GM18873 (cell line): ENCODE measurements around the gene TM4SF4.
A peak's percentile ranks its signal among the peaks of the same experiment; 100 is the strongest.

ENCODE experiments used
- ATAC-seq: cut with Tn5 transposase; IDR thresholded peaks from one replicate; pipeline ENCODE4 v1.9.1; 2021; ENCODE audit warnings: mild to moderate bottlenecking, moderate library complexity, moderate number of reproducible peaks; ENCODE audit not compliant: unreplicated experiment, low FRiP score

The TM4SF4 gene

DNA sequence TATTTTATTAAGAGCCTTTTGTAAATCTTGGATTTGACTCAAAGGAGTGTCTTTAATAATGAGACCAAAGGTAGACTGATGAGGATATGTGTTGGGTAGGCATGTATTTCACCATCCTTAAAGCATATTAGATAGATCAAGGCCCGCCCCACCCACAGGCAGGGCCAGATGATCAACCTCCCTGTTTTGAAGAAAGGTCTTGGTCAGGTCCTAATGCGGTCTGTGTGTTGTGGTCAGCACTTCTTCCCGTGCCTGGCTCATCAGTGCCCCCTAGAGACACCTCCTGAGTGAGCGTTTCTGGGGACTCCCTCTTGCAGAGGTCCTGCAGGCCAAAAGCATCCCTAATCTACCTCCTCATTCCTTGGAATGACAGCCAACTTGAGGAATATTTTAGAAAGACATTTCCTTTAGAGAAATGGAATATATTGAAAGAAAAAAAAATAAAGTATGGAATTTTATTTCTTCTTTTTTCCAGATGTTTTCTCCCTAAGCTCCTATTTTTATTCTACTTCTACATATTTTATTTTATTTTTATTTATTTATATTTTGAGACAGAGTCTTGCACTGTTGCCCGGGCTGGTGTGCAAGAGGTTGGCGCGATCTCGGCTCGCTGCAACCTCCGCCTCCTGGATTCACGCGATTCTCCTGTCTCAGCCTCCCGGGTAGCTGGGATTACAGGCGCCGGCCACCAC is 6.0 kb downstream of the TM4SF4 start:
- peak; percentile 88 for ATAC-seq

DNA sequence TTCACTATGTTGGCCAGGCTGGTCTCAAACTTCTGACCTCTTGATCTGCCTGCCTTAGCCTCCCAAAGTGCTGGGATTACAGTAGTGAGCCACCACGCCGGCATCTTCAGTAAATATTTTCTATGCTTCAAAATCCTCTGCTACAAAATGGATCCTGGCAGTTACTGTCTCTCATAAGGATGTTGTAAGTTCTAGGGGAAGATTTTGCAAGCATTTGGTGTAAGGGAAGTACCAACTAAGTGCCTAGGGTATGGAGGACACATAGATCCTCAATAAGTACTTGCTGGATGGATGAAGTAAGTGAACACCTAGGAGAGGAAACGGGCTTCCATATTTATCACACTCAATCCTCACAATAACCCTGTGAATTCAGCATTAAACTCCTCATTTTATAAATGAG is 6.6 kb downstream of the TM4SF4 start:
- ATAC-seq, result no peak

DNA sequence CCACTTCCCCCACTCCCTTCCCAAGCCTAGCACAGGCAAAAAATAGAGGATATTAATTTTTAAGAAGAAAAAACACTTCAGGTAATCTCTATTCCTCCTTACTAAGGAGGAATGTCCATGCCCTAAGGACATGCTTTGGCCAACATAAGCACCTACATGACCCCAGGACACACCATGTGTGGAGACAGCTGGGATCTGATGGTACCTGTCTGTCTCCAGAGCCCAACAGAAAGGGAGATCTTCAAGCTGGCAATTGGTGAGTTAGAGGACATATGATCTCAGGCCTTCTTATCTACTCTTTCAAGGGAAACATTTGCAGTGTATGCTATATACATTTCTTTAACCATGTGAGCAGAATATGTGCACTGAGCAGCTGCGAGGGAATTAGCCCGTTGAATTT is 7.0 kb downstream of the TM4SF4 start:
- ATAC-seq, result no peak

DNA sequence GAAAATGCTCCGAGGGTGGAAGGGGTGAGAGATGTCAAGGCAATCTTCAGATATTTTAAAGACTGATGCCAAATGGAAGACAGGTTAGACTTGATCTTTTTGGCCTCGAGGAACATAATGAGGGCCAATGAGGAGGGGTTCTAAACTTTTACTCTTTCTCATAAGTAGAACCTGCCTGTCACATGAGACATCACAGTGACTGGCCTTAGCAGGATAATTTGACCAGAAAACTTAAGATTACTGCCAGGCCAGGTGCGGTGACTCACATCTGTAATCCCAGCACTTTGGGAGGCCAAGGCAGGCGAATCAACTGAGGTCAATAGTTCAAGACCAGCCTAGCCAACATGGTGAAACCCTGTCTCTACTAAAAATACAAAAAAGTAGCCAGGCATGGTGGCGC is 12.2 kb downstream of the TM4SF4 start:
- ATAC-seq, result no peak

DNA sequence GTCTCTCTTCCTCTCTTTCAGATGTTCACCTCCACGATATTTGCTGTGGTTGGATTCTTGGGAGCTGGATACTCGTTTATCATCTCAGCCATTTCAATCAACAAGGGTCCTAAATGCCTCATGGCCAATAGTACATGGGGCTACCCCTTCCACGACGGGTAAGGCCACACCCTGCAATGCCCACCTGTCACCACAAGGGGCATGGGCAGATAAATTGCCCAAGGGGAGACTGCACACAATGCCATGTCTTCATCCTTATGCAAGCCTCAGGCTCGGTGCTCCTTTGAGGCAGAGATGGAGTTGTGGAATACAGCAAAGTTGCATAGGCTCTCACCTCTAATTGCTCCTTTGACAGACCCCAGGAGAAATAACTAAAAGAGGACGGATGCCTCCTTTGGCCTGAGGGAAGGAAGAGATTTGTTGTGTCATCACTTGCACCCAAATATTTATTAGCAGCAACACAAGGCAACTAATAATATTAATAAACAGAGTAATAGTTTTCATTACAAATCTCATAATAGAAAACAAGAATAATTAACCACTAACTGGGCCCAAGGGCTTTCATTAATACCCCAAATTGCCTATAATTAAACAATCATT is 13.2 kb downstream of the TM4SF4 start:
- no peak for ATAC-seq

DNA sequence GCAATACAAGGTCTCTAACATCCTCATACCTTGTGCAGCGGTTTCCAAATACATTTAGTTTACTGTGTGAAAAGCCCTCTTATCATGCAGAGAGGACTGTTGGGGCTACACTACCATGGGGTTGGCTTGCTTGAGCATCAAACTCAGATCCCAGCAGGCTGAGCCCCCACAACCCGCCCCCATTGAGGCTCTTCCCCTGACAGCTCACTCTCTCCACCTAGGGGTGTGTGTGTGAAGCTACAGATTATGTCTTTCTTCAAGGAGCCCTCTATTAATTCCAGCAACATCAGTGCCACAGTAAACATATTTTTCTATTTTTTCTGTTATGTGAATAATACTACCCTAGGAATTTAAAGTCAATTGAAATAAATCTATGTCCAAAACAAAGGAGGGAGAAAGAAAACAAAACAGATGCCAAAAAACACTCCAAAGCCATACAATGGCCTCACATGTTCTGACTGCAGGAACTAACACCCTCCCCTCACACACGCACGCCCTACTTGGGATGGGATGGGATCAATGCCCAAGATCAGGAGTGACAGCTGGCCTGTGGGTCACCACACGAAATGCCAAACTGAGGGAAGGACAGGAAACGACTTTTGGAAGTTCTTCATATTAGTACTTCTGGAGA is 14.7 kb downstream of the TM4SF4 start:
- no peak for ATAC-seq

DNA sequence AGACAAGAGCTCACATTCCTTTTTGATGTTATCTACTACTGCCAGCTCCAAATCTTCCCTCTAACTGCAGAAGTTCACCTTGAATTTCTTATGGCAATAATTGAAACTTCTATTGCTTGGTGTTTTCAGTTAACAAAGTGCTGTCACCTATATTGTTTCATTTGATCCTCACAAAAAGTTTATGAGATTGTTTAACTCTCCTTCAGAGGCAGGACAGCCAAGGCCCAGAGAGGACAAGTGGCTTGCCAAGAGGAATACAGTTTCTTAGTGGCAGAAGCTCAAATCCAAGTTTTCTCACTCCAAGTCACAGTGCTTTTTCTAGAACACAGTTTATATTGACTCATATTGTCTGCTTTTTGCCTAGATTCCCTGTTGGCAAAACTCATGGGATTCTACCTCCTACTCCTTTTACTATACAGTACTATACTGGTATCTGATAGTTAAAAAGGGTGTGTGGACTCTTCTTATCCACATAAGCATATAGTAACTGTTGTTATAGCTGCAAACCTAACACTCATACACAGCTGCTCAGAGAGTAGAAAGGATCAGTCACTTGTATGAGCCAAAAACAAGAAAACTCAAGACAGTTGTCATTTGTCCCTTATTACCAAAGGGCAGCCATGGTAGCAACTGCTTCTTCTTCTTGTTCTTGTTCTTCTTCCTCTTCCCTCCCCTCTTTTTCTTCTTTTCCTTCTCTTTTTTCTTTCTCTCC is 15.9 kb downstream of the TM4SF4 start:
- ATAC-seq, result no peak

DNA sequence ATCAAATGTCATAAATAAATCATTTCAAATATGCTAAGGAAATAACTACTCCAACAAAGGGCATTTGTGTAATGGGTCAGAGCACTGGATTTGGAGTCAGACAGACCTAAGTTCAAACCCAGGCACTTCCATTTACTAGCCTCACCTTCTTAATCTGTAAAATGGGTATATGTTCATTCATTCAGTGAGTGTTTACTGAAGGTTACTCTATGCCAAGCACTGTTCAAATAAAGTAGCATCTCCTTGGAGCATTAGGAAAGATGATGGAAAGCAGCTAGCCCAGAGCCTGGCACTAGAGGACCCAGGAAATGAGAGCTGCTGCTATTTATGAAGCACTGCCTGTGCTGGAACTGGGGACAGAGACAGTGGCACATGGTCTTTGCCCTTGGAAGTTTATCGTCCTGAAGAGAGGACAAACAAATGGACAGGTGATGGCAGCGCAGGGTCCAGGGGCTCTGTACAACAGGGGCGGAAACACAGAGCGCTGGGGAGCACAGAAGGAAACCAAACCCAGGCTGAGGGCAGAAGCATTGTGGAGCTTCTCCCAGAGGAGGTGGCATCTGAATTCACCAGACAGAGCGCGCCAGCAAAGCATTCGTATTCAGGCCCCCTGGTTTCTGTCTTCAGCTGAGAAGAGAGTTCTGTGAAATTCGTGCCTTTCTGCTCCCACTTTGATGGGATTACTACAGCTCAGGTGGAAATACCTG is 19.0 kb downstream of the TM4SF4 start:
- no peak for ATAC-seq

DNA sequence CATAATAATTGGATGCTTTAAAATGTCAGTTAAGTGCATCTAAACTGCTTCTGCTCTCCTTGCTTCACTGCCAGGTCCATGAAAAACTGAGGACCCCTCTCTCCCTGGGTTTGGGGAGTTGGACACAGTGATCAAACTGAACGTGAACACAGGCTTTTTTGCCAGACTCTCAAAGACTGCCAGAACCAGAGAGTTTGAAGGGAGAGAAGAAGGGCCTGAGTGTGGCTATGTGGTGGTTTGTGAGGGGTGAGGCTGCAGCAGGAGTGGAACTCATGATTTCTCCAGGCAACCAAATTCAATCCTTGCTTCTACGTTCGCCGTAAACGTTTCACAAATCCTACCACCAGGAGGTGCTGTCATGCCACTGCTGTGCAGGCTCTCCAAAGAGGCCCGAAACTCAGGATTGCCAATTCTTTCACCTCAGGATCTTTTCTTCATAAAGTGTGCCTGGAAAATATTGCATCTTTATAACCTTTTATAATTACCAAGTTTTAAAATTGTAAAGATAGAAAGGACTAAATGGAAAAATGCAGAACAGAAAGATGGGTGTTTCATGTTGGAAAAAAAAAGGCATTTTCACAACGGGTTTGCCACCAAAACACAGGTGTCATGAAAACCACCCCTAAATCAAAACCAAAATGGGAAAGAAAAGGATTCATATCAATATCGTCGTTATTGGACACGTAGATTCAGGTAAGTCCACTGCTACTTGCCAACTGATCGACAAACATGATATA is 19.7 kb downstream of the TM4SF4 start:
- no peak for ATAC-seq

DNA sequence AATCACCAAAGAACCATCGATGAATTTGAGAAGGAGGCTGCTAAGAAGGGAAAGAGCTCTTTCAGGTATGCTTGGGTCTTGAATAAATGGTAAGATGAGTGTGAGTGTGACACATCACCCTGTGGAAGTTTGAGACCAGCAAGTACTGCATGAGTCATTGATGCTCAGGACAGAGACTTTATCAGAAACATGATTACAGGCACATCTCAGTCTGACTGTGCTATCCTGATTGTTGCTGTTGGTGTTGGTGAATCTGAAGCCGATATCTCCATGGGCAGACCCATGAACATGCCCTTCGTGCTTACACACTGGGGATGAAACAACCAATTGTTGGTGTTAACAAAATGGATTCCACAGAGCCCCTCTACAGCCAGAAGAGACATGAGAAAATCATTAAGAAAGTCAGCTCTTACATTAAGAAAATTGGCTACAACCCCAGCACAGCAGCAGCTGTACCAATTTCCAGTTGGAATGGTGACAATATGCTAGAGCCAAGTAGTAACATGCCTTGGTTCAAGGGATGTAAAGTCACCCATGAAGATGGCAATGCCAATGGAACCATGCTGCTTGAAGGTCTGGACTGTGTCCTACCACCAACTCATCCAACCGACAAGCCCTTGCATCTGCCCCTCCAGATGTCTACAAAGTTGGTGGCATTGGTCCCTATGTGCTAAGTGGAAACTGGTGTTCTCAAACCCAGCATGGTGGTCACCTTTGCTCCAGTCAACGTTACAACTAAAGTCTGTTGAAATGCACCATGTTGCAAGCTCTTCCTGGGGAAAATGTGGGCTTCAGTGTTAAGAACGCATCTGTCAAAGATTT is 20.5 kb downstream of the TM4SF4 start:
- no peak for ATAC-seq

DNA sequence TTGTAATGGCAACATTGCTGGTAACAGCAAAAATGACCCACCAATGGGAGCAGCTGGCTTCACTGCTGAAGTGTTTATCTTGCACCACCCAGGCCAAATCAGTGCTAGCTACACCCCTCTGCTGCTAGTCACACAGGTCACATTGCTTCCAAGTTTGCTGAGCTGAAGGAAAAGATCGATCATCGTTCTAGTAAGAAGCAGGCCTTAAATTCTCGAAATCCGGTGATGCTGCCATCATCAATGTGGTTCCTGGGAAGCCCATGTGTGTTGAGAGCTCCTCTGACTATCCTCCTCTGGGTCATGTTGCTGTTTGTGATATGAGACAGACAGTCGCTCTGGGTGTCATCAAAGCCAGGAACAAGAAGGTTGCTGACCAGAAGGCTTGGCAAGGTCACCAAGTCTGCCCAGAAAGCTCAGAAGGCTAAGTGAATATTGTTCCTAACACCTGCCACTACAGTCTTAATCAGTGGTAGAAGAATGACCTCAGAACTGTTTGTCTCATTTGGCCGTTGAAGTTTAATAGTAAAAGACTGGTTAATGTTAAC is 21.2 kb downstream of the TM4SF4 start:
- ATAC-seq, result no peak

DNA sequence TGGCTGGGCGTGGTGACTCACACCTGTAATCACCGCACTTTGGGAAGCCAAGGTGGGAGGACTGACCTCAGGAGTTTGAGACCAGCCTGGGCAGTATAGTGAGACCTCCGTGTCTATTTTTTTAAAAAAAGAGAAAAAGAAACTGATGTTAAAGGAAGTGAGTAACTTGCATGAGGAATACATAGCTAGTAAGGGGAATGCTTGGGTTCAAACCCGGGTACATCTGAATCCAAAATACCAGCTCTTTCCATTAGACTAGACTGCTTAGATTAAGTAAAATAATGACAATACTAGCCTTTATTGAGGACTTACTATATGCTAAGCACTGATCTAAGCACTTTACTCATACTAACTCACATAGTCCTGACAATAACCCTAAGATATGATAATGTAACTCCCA is 22.4 kb downstream of the TM4SF4 start:
- no peak for ATAC-seq

DNA sequence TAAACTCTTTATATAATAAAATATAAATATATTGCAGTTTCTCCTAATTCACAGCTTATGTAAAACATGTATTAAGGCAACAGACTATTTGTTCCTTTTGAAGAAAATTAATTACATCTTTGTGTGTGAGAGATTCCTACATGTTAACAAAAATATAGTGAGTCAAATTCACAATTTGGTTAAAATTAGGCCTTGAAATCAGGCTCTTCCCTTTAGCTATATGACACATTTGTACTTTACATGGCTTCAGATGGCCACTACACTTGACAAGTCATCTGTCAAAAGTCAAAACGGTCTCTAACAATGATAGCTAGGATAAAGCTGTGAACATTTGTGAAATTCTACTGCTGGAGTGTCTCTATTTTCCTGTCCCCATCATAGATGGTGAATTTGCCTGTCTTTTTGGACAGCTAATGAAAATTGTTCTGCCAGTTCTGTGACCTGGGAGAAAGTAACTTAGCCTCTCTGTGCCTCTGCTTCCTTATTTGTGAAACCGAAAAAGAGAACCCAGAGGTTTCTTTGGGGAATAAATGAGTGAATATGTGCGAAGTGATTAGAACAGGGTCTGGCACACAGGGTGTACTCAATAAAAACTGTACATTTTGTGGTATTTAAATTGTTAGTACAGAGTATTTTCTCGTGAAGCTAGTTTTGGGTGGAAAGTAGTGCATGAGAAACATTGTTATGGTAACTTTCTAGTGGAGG is 23.6 kb downstream of the TM4SF4 start:
- ATAC-seq, result no peak

DNA sequence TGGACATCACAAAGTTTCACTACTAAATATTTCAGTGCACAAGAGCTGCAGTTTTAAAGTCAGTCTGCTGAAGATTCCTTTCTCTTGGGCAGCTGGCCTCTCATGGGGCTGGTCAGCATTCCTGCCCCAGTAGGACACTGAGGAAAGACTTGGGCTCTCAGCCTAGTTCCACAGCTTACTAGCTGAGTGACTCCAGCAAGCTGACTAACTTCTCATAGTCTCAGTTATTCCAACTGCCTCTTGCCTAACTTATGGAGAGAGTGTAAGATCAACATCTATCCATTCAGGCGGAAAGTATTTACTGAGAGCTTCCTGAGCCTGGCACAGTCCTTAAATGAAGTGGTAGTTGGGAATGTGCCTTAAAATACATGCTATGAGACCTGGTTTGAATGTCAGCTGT is 27.0 kb downstream of the TM4SF4 start:
- no peak for ATAC-seq

DNA sequence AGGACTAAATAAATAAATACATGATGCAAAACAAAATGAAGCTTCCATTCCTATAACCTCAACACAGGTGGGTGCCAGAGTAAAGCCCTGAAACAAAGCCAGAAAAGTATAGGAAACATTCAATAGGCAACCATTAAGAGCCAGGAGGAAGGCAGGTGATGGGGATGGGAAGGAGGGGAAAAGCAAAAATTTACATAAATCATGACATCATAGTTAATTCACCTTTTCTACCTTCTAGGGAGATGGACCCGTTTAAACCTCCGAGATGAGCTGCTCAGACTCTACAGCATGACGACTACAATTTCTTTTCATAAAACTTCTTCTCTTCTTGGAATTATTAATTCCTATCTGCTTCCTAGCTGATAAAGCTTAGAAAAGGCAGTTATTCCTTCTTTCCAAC is 27.9 kb downstream of the TM4SF4 start:
- no peak for ATAC-seq

DNA sequence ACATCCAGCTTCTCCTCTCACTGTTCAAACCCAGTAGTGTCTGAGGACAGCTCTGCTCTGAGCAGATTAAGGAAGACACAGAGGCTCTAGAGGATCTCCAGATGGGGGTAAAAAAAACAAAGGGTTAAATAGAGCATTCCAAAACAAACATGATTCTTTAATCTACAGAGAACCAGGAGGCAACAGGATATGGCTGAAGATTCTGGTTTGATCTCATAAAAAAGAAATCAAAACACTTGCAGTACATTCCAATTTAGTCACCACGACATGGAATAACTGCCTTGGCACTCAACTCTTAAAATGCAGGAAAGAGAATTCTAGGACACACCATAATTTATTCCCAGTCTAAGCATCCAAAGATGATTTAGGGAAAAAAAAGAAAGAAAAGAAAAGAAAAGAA is 32.0 kb downstream of the TM4SF4 start:
- no peak for ATAC-seq

DNA sequence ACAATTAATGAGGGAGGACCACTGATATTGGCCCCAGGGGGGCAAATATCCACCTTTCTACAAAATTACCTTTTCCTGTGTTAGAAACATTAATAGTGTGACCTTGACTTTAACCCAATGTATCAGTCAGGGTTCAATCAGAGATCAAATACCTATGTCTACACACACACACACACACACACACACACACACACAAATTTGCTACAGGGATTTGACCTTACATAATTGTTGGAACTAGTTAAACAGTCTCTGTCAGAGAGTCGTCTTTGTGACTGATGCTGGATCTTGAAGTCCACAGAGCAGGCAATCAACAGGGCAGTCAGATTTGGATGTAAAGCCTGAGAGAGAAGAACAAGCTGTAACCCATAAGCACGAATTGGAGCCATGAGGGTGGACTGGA is 32.5 kb downstream of the TM4SF4 start:
- no peak for ATAC-seq

DNA sequence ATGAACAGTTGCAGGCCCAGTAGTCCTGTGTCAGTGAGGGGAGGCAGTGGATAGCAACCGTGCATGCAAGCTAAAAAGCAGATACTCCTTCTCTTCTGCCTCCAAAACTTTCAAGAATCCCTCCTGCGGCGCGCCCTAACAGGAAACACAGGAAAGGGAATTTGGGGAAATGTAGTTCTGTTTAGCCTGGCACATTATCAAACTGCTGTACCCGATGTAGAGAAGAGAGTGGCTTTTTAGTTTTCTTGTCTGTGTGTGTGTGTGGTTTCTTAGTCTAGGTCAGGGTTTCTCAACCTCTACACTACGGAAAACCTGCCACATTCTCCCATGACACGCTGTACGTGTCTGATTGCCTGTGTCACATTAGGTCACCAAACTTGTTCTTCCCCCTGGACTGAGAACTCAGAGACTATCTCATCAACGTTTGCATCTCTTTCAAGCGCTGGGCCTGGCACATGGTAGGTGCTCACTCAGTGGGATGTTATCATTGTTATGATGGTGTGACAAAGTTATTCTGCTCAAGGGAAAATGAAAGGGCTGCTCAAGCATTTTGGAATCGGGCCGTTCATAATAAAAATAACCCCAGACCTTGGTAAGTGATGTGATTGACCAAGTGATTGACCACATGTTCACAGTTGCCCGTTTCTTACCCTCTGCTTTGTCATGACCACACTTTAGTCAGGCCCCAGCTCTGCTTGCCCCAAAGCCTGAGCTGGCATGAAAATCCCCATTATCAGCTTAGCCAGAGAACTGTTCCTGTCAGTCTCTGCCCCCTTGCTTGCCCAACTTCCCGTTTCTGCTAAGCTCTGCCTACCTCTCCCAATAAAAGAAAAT is 33.2 kb downstream of the TM4SF4 start:
- no peak for ATAC-seq
